Middle frontal gyrus (tissue), 1 donor: ENCODE measurements around the gene SPTA1.

ENCODE experiments used
- DNase-seq: peaks from one replicate; pipeline ENCODE4 v3.0.0-alpha.2; 2015; ENCODE audit warnings: low spot score; ENCODE audit errors: extremely low spot score

The SPTA1 gene

DNA sequence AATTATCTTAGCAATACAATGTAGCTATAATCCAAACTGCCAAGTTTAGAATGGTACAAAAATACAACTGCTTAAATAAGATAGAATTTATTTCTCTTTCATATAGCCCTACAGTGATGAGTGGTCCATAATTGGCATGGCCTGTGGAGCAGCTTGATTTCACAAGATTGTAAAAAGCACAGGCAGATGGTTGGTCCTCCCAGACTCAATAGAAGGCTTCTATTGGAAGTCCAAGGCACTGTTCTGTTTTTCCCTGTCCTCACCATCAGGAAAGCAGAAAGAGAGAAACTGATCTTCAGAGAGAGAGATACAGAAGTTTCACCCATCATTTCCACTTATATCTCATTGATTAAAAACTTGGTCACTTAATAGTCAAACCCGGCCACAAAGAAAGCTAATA lies 114.3 kb downstream of the SPTA1 start:
- DNase-seq = no peak

DNA sequence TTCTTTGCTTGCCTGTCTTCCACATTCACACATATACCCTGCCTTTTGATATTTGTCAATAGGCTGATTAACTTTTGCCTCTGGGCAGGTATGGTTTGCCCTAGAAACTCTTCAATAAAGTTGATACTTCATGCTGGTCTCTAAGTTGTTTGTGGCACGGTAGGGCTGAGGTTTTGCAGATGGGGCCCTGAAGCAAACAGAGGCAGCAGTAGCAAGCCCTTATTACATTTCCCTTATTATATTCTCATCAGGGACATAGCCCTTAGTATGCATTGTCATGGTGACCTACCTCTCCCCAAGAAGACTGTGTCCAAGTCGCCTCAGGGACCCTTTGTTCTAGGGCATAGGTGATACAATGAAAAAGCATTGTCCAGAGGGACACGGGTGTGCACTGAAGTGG lies 116.0 kb downstream of the SPTA1 start, which contains the start of gene OR6P1:
Gene OR6P1, minus strand, starts transcription at position 101 of the 400 bp plus-strand sequence. CDS start 6,976 bp downstream, outside the sequence.
- DNase-seq = no peak

DNA sequence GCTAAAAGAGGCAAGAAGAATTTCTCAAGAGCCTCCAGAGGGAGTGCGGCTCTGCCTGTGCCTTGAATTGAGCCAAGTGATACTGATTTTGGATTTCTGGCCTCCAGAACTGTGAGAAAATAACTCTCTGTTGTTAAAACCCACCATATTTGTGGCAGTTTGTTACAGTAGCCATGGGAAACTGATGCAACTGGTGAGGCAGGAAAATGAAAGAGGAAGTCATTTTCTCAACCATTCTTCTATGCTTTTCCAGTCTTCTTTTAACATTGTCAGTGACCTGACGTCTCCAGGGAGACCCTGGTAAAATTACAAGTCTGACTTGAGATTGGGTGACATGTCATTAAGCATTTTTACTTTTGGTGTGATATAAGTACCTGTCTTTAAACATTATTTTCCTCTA lies 121.9 kb downstream of the SPTA1 start:
- DNase-seq = no peak

DNA sequence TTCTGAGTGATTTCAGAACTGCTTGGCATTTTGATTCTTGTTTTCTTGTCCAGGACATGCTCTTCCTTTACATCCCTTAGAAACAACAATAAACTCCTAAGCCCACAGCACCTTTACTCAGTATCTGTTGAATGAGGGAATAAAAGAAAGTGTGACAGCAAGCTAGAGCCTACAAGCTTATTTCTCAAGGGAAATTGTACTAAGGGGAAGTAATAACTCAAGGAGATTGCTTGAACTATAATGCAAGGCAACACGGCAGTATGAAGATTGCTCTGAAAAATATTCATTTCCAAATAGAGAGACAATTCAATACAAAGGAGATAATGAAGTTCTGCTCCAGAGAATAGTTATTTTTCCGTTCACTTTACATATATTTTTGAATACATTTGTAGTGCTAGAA lies 122.7 kb downstream of the SPTA1 start:
- DNase-seq = no peak
